A172 (cell line): Measurements from ENCODE around the gene TRIM37. TPM values are rescaled to one million over a fixed set of nuclear protein-coding genes. Genes with fewer than 3 reads are reported as not detected.

Experiments
- DNase-seq: peaks from one replicate; pipeline ENCODE4 v3.0.0-alpha.2; 2015; ENCODE audit warnings: low spot score
- total RNA-seq: library from RNA; depleted of rRNA; stranded (reverse); fragments of >200 nt; shearing (Covaris generic); gene quantifications from 2 replicates; pipeline ENCODE4 v1.2.3, GENCODE V29; 2014; rRNA removed

Gene TRIM37
- total RNA-seq, 1 experiment from 2014 or later, result 63.4 TPM

GRCh38 chr17:58932956-58933355 lies 173.7 kb downstream of the TRIM37 start:
- DNase-seq, result no peak

Other genes with a start within 250 kb of the TRIM37 start
- gene SKA2, start 48.3 kb upstream of the TRIM37 start, total RNA-seq, result 223 and 313 TPM in 2 replicates
- gene PRR11, start 48.9 kb upstream of the TRIM37 start, total RNA-seq, result 29.4 and 32.5 TPM in 2 replicates
- gene SMG8, start 103.2 kb upstream of the TRIM37 start, total RNA-seq, result 27.6 and 31.5 TPM in 2 replicates
- gene GDPD1, start 113.6 kb upstream of the TRIM37 start, total RNA-seq, result 0.29 and 2.3 TPM in 2 replicates
- 0.38 and 1.2 TPM in 2 replicates for gene YPEL2, start 224.8 kb upstream of the TRIM37 start, total RNA-seq